GM10266 (cell line): Measurements from ENCODE around the gene RNF144A.

Source experiments
- DNase-seq: peaks from one replicate; pipeline ENCODE4 v3.0.0; 2012; ENCODE audit errors: extremely low spot score
- TF ChIP-seq, protein P1 (sequence below): IDR thresholded peaks from 2 replicates; pipeline ENCODE4 v1.5.1; 2012; ENCODE audit warnings: mild to moderate bottlenecking, low read depth; ENCODE audit not compliant: control insufficient read depth, insufficient read depth; ENCODE audit errors: missing control alignments

Gene RNF144A

DNA sequence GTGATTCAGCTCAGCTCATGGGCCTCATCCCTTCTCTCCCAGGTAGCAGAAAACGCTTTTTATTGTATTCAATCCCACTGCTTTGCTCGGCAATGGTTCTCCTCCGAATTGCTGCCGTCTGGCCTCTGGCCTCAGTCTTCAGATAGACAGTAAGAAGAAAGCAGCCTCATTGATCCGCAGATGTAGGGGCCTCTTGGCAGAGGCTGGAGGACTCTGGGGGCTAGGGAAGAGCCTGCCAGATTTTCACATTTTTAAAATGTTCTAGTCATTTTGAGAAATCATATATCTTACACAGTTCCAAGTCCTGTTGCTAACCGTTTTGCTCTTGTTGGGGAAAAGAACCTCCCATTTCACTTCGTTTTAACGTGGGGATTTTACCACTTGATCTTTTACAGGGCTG is 123.3 kb downstream of the RNF144A start:
- no peak for DNase-seq
- TF ChIP-seq, protein P1, sequence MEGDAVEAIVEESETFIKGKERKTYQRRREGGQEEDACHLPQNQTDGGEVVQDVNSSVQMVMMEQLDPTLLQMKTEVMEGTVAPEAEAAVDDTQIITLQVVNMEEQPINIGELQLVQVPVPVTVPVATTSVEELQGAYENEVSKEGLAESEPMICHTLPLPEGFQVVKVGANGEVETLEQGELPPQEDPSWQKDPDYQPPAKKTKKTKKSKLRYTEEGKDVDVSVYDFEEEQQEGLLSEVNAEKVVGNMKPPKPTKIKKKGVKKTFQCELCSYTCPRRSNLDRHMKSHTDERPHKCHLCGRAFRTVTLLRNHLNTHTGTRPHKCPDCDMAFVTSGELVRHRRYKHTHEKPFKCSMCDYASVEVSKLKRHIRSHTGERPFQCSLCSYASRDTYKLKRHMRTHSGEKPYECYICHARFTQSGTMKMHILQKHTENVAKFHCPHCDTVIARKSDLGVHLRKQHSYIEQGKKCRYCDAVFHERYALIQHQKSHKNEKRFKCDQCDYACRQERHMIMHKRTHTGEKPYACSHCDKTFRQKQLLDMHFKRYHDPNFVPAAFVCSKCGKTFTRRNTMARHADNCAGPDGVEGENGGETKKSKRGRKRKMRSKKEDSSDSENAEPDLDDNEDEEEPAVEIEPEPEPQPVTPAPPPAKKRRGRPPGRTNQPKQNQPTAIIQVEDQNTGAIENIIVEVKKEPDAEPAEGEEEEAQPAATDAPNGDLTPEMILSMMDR: no peak

DNA sequence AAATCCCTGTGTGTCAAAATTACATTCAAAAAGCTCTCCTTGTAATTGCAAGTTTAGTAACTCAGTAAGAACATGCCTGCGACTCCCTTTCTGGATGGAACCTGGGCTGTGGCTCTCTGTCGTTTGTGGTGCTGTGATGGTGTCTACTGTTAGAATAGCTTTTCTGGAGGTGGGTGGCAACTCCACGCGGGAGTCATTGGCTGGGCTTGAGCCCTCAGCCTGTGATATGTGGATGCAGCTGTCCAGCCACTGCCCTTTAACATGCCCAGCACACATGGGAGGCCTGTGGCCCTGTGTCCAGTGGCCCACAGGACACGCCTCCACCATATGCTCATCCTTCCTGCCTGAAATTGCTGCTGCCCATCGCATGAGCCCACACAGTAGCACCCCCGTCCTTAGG is 124.2 kb downstream of the RNF144A start:
- TF ChIP-seq, protein P1: no peak
- no peak for DNase-seq

DNA sequence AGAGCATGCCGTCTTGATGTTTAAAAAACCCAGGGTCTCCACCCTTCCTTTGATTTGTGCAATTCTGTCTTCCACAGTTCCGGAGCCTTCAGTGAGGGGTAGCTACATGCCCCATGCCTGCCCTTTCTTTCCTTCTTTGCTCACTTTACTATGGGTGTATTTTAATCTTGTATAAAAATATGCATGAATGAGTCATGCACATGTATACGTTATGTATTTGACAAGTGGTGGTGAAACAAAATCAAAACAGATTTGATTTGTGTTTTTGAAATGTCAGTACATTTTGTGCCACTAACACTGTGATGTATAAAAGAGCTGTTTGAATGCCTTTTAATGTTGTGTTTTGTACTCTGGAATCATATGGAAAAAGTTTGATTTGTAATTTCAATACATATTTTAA is 126.5 kb downstream of the RNF144A start:
- TF ChIP-seq, protein P1: no peak
- DNase-seq: no peak

DNA sequence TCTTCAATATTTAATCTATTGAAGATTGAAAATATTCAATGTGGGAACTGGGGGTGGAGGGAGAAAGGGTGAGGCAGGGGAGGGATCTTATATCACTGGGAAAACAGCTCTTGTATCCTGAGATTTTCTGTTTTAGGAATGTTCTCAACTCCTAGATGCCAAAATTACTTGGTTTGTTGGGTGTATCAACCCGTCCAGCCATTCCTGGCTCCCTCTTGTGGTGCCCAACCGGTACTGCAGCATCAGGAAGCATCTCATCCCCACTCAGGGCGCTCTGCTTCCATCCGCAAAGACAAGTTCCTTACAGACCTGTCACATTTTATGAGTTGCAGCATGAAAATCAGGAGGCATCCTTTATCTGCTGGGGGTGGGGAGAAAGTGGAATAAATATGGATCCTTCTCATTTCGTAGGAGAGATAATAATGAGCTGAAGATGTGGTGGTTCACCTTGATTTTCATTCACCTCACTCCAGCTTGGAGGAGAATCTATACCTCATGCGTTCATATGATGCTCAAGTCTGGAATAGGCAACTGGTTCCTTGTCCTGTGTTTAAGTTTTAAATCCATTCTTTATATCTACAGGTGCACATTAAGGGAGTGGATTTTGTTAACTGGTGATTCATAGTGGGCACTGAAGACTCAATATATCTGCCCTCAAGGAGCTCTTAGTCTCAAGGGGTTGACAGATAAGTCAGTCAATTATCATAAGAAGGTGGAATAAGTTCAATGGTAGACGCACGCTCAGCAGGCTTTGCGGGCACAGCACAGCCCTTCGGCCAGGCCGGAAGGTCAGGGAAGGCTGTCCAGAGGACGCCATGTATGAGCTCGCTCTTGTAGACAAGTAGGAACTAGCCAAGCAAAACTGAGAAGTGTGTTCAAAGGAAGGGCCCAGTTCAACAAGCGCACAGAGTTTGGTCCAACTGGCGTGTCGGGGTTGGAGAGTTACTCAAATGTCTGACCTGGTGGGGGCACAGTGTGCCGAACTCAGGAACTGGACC is 127.3 kb downstream of the RNF144A start:
- DNase-seq: peak; percentile 66
- TF ChIP-seq, protein P1: peak; percentile 96

DNA sequence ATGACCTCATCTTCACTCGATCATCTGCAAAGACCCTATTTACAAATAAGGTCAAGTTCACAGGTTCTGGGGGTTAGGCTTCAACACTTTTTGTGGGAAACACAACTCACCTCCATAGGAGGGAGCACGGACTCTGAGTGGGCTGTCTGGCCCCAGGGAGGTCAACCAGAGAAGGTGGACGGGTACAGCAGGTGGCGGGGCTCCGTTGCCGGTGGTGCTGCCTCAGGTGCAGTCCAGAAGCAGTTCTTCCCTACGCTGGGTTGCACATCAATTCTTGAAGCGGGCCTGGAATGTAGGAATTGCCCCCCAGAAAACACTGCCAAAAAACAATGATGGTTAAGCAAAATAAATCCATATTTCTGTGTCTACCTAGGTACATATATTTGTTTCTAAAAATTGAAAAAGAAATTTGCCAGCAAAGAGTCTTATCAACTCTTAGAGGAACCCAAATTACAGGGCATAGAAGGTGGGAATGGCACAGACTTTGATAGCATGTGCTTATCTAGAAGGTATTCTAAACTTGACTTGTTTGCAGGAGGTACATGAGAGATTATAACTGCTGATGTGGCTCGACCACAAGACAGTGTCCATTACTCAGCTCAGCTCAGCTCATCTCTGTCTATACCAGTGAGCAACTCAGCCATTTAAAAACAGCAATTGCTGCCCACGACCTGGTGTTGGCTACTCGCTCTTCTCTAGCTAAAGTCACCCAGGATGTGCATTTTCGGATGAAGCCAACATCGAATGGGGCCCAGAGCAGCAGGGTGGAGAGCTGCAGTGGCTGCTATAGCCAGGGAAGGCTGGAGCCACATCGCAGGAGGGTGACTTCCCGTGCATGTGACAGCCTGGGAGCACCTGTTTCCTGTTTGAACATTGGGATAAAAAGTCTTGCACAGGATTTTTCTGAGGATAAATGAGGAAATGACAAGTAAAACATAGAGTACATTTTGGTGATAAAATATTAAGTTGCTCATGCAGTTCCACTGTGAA is 128.7 kb downstream of the RNF144A start:
- DNase-seq: no peak
- TF ChIP-seq, protein P1: no peak

DNA sequence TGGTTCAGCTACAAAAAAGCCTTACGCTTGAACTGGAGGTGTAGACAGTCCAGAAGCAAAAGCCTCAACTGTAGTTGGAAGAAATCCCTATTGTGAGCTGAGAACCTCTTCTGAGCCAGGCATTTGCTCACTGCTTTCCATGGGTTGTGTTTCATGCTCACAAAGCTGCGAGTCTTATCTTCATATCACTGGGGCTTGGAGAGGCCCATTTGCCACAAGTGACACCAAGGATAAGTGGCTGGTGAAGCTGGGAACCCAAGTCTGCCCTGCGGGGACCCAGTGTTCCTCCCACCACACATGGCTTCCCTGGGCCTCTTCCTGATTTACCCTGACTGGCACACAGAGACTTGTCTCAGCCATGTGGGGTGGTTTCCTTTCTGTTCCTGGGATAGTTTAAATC is 130.4 kb downstream of the RNF144A start:
- TF ChIP-seq, protein P1: no peak
- no peak for DNase-seq
